A549 (cell line): ENCODE results near the gene PRDM15. TPM values are rescaled to one million over a fixed set of nuclear protein-coding genes. Genes with fewer than 3 reads are reported as not detected.
A peak's percentile ranks its signal among the peaks of the same experiment; 100 is the strongest.

ENCODE experiments used
- ATAC-seq, 2 experiments: fragments of 200-7000 bp in 1 of 2; fragments of >200 bp in 1 of 2; cut with Nextera tagmentation in 1 of 2; cut with Tn5 transposase in 1 of 2; 3 replicates each; pipeline versions ENCODE4 v1.8.0 to v1.9.1; 2018 to 2020; ENCODE audit warnings: mild to moderate bottlenecking in 1 of 2, moderate library complexity in 1 of 2
- CTCF ChIA-PET: fragments of 300-600 bp; sonication (Branson Sonifier 250); formaldehyde crosslinking; extraction: SDS; loops from one replicate; lab custom pipeline; 2021; ENCODE audit warnings: antibody characterized with exemption, inconsistent platforms; lab: Yijun Ruan, JAX
- POLR2A ChIA-PET: fragments of 350-600 bp; formaldehyde crosslinking; extraction: SDS; loops from one replicate; lab custom pipeline; 2021; ENCODE audit warnings: antibody characterized with exemption, inconsistent platforms; lab: Yijun Ruan, JAX
- DNase-seq, 2 experiments: peaks; one replicate each; pipeline versions ENCODE4 v3.0.0 to v3.0.0-alpha.2; 2011 to 2016; ENCODE audit warnings: low read depth in 1 of 2, low spot score in 1 of 2
- FAIRE-seq: peaks from 2 replicates; lab custom pipeline; 2011; peaks lifted over from hg19 to GRCh38; lab: Jason Lieb, UNC
- H3K27ac ChIP-seq, 2 experiments: fragments of >200 bp; sonication (Bioruptor Twin); formaldehyde crosslinking; 3 replicates each; pipeline ENCODE4 v1.5.1; 2016 to 2017
- H3K4me1 ChIP-seq: fragments of >200 bp; sonication (Bioruptor Twin); formaldehyde crosslinking; 3 replicates; pipeline ENCODE4 v1.6.1; 2016
- H3K4me2 ChIP-seq: fragments of >200 bp; sonication (Bioruptor Twin); formaldehyde crosslinking; 3 replicates; pipeline ENCODE4 v1.6.1; 2016
- H3K4me3 ChIP-seq: fragments of >200 bp; sonication (Bioruptor Twin); formaldehyde crosslinking; 3 replicates; pipeline ENCODE4 v1.5.1; 2016
- H3K9me3 ChIP-seq: fragments of >200 bp; sonication (Bioruptor Twin); formaldehyde crosslinking; 3 replicates; pipeline ENCODE4 v1.6.1; 2016
- BCL3 ChIP-seq: fragments of >200 bp; sonication (Bioruptor Twin); formaldehyde crosslinking; IDR thresholded peaks from 3 replicates; pipeline ENCODE4 v1.6.1; 2016
- CTCF ChIP-seq: fragments of >200 bp; sonication (Bioruptor Twin); formaldehyde crosslinking; IDR thresholded peaks from 3 replicates; pipeline ENCODE4 v1.5.1; 2016
- EHF ChIP-seq: fragments of 250-450 bp; sonication (Bioruptor Pico); IDR thresholded peaks from 2 replicates; pipeline ENCODE4 v1.5.0; 2020; ENCODE audit warnings: mild to moderate bottlenecking
- EHMT2 ChIP-seq: fragments of 200-600 bp; sonication (generic); IDR thresholded peaks from 2 replicates; pipeline ENCODE4 v1.6.1; 2016; ENCODE audit warnings: antibody characterized with exemption, low read depth, mild to moderate bottlenecking, moderate library complexity
- FOSL2 ChIP-seq, 2 experiments: fragments of 450-650 bp in 1 of 2; fragments of >200 bp in 1 of 2; sonication (Bioruptor Twin) in 1 of 2; formaldehyde crosslinking; IDR thresholded peaks; 2 replicates each; pipeline versions ENCODE4 v1.5.0 to v1.6.1; 2016 to 2020; ENCODE audit warnings: mild to moderate bottlenecking in 1 of 2, moderate library complexity in 1 of 2
- HDAC2 ChIP-seq: fragments of 200-600 bp; sonication (generic); IDR thresholded peaks from 2 replicates; pipeline ENCODE4 v1.6.1; 2016
- HMGXB4 ChIP-seq: fragments of 250-450 bp; sonication (Bioruptor Pico); IDR thresholded peaks from 2 replicates; pipeline ENCODE4 v1.5.0; 2021; ENCODE audit warnings: mild to moderate bottlenecking, moderate library complexity, borderline replicate concordance
- HOXA7 ChIP-seq: fragments of 250-450 bp; sonication (Bioruptor Pico); IDR thresholded peaks from 2 replicates; pipeline ENCODE4 v1.5.0; 2020; ENCODE audit warnings: mild to moderate bottlenecking, moderate library complexity
- HOXB5 ChIP-seq: fragments of 250-450 bp; sonication (Bioruptor Pico); IDR thresholded peaks from 2 replicates; pipeline ENCODE4 v1.5.0; 2020; ENCODE audit warnings: mild to moderate bottlenecking, moderate library complexity
- MYC ChIP-seq: IDR thresholded peaks from 2 replicates; pipeline ENCODE4 v1.6.1; 2012; ENCODE audit warnings: mild to moderate bottlenecking, inconsistent platforms, low read length, improper control_type of control experiment, borderline replicate concordance
- PBX3 ChIP-seq: IDR thresholded peaks from 2 replicates; pipeline ENCODE4 v1.6.1; 2012
- PHF8 ChIP-seq: fragments of 200-600 bp; sonication (generic); IDR thresholded peaks from 2 replicates; pipeline ENCODE4 v1.6.1; 2016; ENCODE audit warnings: low read depth, mild to moderate bottlenecking, antibody characterized with exemption, moderate library complexity, borderline replicate concordance
- POLR2A ChIP-seq: IDR thresholded peaks from 2 replicates; pipeline ENCODE4 v1.6.1; 2012; ENCODE audit warnings: mild to moderate bottlenecking, low read length
- RCOR1 ChIP-seq: fragments of 150-350 bp; IDR thresholded peaks from 2 replicates; pipeline ENCODE4 v1.6.1; 2014; ENCODE audit warnings: antibody characterized with exemption, low read length, low read depth
- RFX5 ChIP-seq: fragments of 450-650 bp; IDR thresholded peaks from 2 replicates; pipeline ENCODE4 v1.7.1; 2014; ENCODE audit warnings: antibody characterized with exemption, mild to moderate bottlenecking, moderate library complexity
- SREBF2 ChIP-seq: fragments of 450-650 bp; IDR thresholded peaks from 2 replicates; pipeline ENCODE4 v1.6.1; 2014; ENCODE audit warnings: mild to moderate bottlenecking, moderate library complexity
- TFCP2L1 ChIP-seq: fragments of 250-450 bp; sonication (Bioruptor Pico); IDR thresholded peaks from 2 replicates; pipeline ENCODE4 v1.5.0; 2021; ENCODE audit warnings: mild to moderate bottlenecking
- ZC3H11A ChIP-seq: fragments of 450-650 bp; IDR thresholded peaks from 2 replicates; pipeline ENCODE4 v1.6.1; 2014; ENCODE audit warnings: antibody characterized with exemption, mild to moderate bottlenecking
- ZNF302 ChIP-seq: fragments of 250-450 bp; sonication (Bioruptor Pico); IDR thresholded peaks from 2 replicates; pipeline ENCODE4 v1.9.0; 2021; ENCODE audit warnings: inconsistent platforms, mild to moderate bottlenecking, moderate library complexity
- WGBS: methylation state at CpG from one replicate; pipeline ENCODE4 v1.1.6; 2017; ENCODE audit errors: missing lambda C conversion rate; 5-methylcytosine and 5-hydroxymethylcytosine counted together
- polyA plus RNA-seq, 4 experiments: library from polyadenylated mRNA; depleted of rRNA in 3 of 4; stranded (reverse); fragments of >200 nt; fragmentation: RNase III in 1 of 4; extraction: RNeasy Plus Mini Kit Qiagen cat#74134 plus additional on column Dnase treatment in 1 of 4; gene quantifications; 2 replicates in 3 of 4; 3 replicates in 1 of 4; pipeline ENCODE4 v1.2.3, GENCODE V29; 2011 to 2017
- TF ChIP-seq, protein P1 (sequence below): fragments of 150-350 bp; IDR thresholded peaks from 2 replicates; pipeline ENCODE4 v1.6.1; 2014; ENCODE audit warnings: low read depth, mild to moderate bottlenecking, low read length

PRDM15 gene
- polyA plus RNA-seq, 2 of the 4 experiments (the other 2 are of a cell fraction): 4.5 to 6.1 TPM

- Histone ChIP-seq H3K27ac (peak overlapping the region; percentile 74 to 92), H3K4me3 (peak overlapping the region; percentile 92; the same call in 2 of the 3 replicates), H3K4me2 (peak overlapping the region; percentile 99), H3K9me3 (no peaks in the 10 kb centered on the region), H3K4me1 (peaks cover 21% of the 10 kb centered on the region)
- DNase-seq: no peak
- ATAC-seq: no peak
- CTCF ChIA-PET: interaction anchor here (0.8 to 14.3 kb wide), 11 partner anchors 9 to 161 kb away, joined by 3 to 172 read pairs (median 3); no protein-coding TSS in a partner anchor
- TF ChIP-seq HDAC2: no peak
- no peak for TF ChIP-seq SREBF2
- no peak for TF ChIP-seq HOXA7 (CRISPR knock-in tag)
- TF ChIP-seq PHF8: no peak
- no peak for TF ChIP-seq HMGXB4
- no peak for TF ChIP-seq BCL3
- no peak for TF ChIP-seq TFCP2L1 (CRISPR knock-in tag)
- TF ChIP-seq EHF (CRISPR knock-in tag): no peak
- TF ChIP-seq PBX3: no peak
- TF ChIP-seq HOXB5 (CRISPR knock-in tag): no peak
- TF ChIP-seq ZC3H11A: no peak
- TF ChIP-seq RFX5: no peak
- TF ChIP-seq RCOR1: no peak
- TF ChIP-seq, protein P1, sequence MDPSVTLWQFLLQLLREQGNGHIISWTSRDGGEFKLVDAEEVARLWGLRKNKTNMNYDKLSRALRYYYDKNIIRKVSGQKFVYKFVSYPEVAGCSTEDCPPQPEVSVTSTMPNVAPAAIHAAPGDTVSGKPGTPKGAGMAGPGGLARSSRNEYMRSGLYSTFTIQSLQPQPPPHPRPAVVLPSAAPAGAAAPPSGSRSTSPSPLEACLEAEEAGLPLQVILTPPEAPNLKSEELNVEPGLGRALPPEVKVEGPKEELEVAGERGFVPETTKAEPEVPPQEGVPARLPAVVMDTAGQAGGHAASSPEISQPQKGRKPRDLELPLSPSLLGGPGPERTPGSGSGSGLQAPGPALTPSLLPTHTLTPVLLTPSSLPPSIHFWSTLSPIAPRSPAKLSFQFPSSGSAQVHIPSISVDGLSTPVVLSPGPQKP: no peak
- no peak for TF ChIP-seq MYC
- no peak for TF ChIP-seq FOSL2 (IDR thresholded peaks at IDR 0.05)
- no peak for TF ChIP-seq FOSL2 (CRISPR knock-in tag; IDR thresholded peaks at IDR 0.05)
- no peak for TF ChIP-seq EHMT2
- no peak for TF ChIP-seq ZNF302
- no peak for TF ChIP-seq CTCF
- TF ChIP-seq POLR2A: no peak
- 76% methylated on average over 9 of the region's 10 CpGs for WGBS
- FAIRE-seq: no peak
- POLR2A ChIA-PET: interaction anchor here (0.6 to 3.9 kb wide), 2 partner anchors 17 to 90 kb away, joined by 3 to 36 read pairs; no protein-coding TSS in a partner anchor
These were observed 110.0 kb downstream of the PRDM15 start for GRCh38 chr21:41769111-41769510.
